Measurements from ENCODE around the gene MACIR. TPM values are rescaled to one million over a fixed set of nuclear protein-coding genes. Genes with fewer than 3 reads are reported as not detected.

MACIR gene
- total RNA-seq, 2 experiments from 2014 or later: 5.4 to 5.6 TPM

DNA sequence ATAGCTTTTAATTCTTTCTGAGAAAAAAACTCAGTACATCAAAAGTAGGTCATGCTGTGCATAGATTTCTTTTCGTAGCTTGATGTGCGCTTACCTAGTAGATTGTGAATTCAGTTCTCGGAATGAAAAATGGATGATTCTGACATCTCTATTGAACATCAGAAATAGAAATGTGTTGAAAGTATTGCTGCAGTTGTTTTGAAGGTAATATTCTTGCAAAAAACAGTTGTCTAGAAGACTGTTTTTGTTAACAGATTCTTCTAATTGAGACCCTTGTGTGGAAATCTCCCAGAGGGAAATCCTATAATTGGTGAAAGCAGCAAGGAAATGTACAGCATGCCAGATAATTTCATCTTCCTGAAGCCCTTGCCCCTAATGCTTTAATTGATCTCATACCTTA lies 54.5 kb downstream of the MACIR start:
- no peak for DNase-seq
- Mint-ChIP-seq H3K4me3 (no peak overlapping the region), H3K9me3 (no peaks in the 10 kb centered on the region), H3K36me3 (no peaks in the 10 kb centered on the region), H3K4me1 (no peaks in the 10 kb centered on the region), H3K27ac (no peak overlapping the region), H3K27me3 (peaks cover 27% of the 10 kb centered on the region)
- POLR2A ChIA-PET: no interaction called here
- ATAC-seq (ENCODE audit: low read depth): no peak

- DNase-seq (no peak), ATAC-seq (ENCODE audit: low read depth) (no peak)
- POLR2A ChIA-PET: no interaction called here
- Mint-ChIP-seq H3K9me3 (no peaks in the 10 kb centered on the region), H3K27ac (no peak overlapping the region), H3K4me1 (no peaks in the 10 kb centered on the region), H3K4me3 (no peak overlapping the region), H3K36me3 (no peaks in the 10 kb centered on the region), H3K27me3 (peaks cover 24% of the 10 kb centered on the region)
These were observed 56.9 kb downstream of the MACIR start for GRCh38 chr5:103315455-103315854.

- POLR2A ChIA-PET: no interaction called here
- no peak for ATAC-seq (ENCODE audit: low read depth)
- Mint-ChIP-seq H3K36me3 (no peaks in the 10 kb centered on the region), H3K27me3 (peaks cover 18% of the 10 kb centered on the region), H3K4me3 (no peak overlapping the region), H3K4me1 (no peaks in the 10 kb centered on the region), H3K9me3 (no peaks in the 10 kb centered on the region), H3K27ac (no peak overlapping the region)
- DNase-seq: no peak
These were observed 68.9 kb downstream of the MACIR start for GRCh38 chr5:103327451-103327850.

DNA sequence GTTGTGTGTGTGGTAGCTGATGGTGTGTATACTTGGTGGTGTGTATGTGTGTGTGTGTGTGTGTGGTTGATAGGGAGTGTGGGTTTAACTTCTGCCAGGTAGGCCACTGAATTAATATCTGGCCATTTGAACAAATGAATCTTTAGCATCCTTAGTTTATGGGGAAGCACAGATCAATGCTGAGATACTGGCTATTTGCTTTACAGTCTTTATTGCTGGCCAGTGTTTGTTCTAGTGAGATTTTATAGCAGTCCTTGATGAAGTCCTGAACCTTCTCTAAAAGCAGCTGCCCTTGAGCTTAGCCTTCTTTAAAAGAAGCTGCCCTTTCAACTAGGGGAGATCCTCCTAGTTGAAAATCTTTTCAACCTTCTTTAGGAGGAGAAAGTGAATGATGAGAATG lies 69.3 kb downstream of the MACIR start:
- POLR2A ChIA-PET: no interaction called here

More for the DNA sequence above, 69.3 kb downstream of the MACIR start:
- no peak for ATAC-seq (ENCODE audit: low read depth)
- H3K36me3 Mint-ChIP-seq: no peaks in the 10 kb centered on the region
- no peaks in the 10 kb centered on the region for H3K9me3 Mint-ChIP-seq
- peaks cover 18% of the 10 kb centered on the region for H3K27me3 Mint-ChIP-seq
- H3K4me3 Mint-ChIP-seq: no peak overlapping the region
- H3K27ac Mint-ChIP-seq: no peak overlapping the region
- no peak for DNase-seq
- H3K4me1 Mint-ChIP-seq: no peaks in the 10 kb centered on the region

Other genes with a start within 250 kb of the MACIR start
- gene GIN1, start 138.6 kb upstream of the MACIR start, total RNA-seq: 10 to 100 TPM; 10.3 to 10.7 TPM
- gene PPIP5K2, start 138.5 kb upstream of the MACIR start, total RNA-seq: 10 to 100 TPM; 63.0 to 67.1 TPM